Activated T-cell treated with anti-CD3 and anti-CD28 coated beads, Interleukin-2, amount 50 U/mL, for 24 hours (primary cell): ENCODE data around the gene TACR2.
A peak's percentile ranks its signal among the peaks of the same experiment; 100 is the strongest.

ENCODE experiments used
- DNase-seq: peaks from one replicate; pipeline ENCODE4 v3.0.0-alpha.2; 2020
- H3K27ac Mint-ChIP-seq: 2 replicates; pipeline ENCODE4 v1.8.0; 2020; ENCODE audit warnings: mild to moderate bottlenecking, mixed read lengths
- H3K27me3 Mint-ChIP-seq: 2 replicates; pipeline ENCODE4 v1.8.0; 2020; ENCODE audit warnings: mixed read lengths
- H3K36me3 Mint-ChIP-seq: 2 replicates; pipeline ENCODE4 v1.8.0; 2020; ENCODE audit warnings: low read depth, mixed read lengths
- H3K4me1 Mint-ChIP-seq: 2 replicates; pipeline ENCODE4 v1.8.0; 2020; ENCODE audit warnings: low read depth, mixed read lengths
- H3K4me3 Mint-ChIP-seq: 2 replicates; pipeline ENCODE4 v1.8.0; 2020; ENCODE audit warnings: mild to moderate bottlenecking, moderate library complexity, mixed read lengths
- H3K9me3 Mint-ChIP-seq: 2 replicates; pipeline ENCODE4 v1.8.0; 2020; ENCODE audit warnings: mixed read lengths

Gene TACR2

DNA sequence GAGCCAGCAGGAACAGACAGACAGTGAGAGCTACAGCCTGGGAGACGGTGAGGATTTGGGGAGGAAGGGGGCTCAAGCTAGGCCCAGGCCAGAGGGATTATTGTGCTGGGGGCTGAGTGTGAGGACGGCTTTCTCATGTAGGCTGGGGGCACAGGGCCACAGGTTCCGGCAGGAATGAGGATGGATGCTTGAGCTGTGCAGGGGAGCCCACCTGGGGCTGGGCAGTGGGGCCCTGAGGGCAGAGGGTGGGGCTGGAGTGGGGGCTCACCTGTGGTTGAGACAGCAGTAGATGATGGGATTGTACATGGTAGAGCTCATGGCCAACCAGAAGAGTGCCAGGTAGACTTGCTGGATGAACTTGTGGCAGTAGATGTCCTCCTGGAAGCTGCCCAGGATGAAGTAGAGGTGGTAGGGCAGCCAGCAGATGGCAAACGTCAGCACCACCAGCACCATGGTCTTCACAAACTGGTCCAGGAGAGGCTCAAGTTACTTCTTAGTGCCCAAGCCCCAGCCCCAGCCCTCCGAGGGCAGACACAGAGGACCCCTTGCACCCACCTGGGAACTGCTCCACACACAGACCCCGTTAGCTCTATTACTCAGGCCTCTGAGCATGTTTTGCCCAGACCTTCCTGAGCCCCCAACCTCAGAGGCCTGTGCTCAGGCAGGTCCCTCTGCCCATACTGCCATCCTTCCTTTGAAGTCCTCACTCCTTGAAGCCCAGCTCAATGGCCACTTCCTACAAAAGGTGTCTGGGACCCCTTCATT is 9.7 kb downstream of the TACR2 start:
- no peaks in the 10 kb centered on the region for H3K27me3 Mint-ChIP-seq
- H3K4me3 Mint-ChIP-seq, result no peak overlapping the region
- H3K36me3 Mint-ChIP-seq, result peaks cover 34% of the 10 kb centered on the region
- H3K9me3 Mint-ChIP-seq, result no peaks in the 10 kb centered on the region
- no peak for DNase-seq
- H3K27ac Mint-ChIP-seq, result peak overlapping the region; percentile 67
- peaks cover 24% of the 10 kb centered on the region for H3K4me1 Mint-ChIP-seq

- Mint-ChIP-seq H3K27ac (peak overlapping the region; percentile 74), H3K9me3 (no peaks in the 10 kb centered on the region), H3K36me3 (peaks cover 40% of the 10 kb centered on the region), H3K4me3 (no peak overlapping the region), H3K27me3 (no peaks in the 10 kb centered on the region), H3K4me1 (peaks cover 24% of the 10 kb centered on the region)
- DNase-seq, result no peak
Observed at GRCh38 chr10:69406302-69406811, 10.4 kb downstream of the TACR2 start.

GRCh38 chr10:69405221-69405620 is 11.5 kb downstream of the TACR2 start:
- Mint-ChIP-seq H3K27me3 (no peaks in the 10 kb centered on the region), H3K27ac (peak overlapping the region; percentile 76), H3K36me3 (peaks cover 52% of the 10 kb centered on the region), H3K4me3 (no peak overlapping the region), H3K9me3 (no peaks in the 10 kb centered on the region), H3K4me1 (peaks cover 24% of the 10 kb centered on the region)
- DNase-seq, result no peak

- Mint-ChIP-seq H3K9me3 (no peaks in the 10 kb centered on the region), H3K4me1 (peaks cover 22% of the 10 kb centered on the region), H3K27ac (peak overlapping the region; percentile 13), H3K27me3 (no peaks in the 10 kb centered on the region), H3K4me3 (no peak overlapping the region), H3K36me3 (peaks cover 56% of the 10 kb centered on the region)
- DNase-seq, result no peak
Observed at GRCh38 chr10:69404786-69405185, 11.9 kb downstream of the TACR2 start.

GRCh38 chr10:69403519-69403918 is 13.2 kb downstream of the TACR2 start:
- Mint-ChIP-seq H3K4me1 (peaks cover 16% of the 10 kb centered on the region), H3K27ac (peak overlapping the region; percentile 69), H3K9me3 (no peaks in the 10 kb centered on the region), H3K36me3 (peaks cover 69% of the 10 kb centered on the region), H3K4me3 (no peak overlapping the region), H3K27me3 (no peaks in the 10 kb centered on the region)
- DNase-seq, result no peak

- Mint-ChIP-seq H3K9me3 (no peaks in the 10 kb centered on the region), H3K27me3 (no peaks in the 10 kb centered on the region), H3K27ac (peak overlapping the region; percentile 69), H3K4me1 (peaks cover 12% of the 10 kb centered on the region), H3K4me3 (no peak overlapping the region), H3K36me3 (peaks cover 72% of the 10 kb centered on the region)
- no peak for DNase-seq
Observed at GRCh38 chr10:69403066-69403465, 13.7 kb downstream of the TACR2 start.

DNA sequence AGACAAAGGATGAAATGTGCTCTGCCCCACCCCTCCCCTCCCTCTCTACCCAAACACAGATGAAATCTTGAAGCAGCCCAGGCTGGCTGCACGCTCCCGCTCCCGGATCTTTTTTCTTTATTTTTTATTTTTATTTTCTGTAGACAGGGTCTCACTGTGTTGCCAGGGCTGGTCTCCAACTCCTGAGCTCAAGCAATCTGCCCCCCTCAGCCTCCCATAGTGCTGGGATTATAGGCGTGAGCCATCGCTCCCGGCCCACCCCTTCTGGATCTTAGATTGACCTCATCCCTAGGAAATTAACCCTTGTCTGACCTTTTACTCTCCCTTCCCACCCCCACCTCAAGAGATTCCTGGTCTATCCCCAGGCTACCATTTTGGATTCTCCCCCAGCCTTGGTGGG is 14.3 kb downstream of the TACR2 start:
- H3K4me3 Mint-ChIP-seq, result no peak overlapping the region
- peak overlapping the region; percentile 64 for H3K27ac Mint-ChIP-seq
- H3K9me3 Mint-ChIP-seq, result no peaks in the 10 kb centered on the region
- no peak for DNase-seq
- H3K36me3 Mint-ChIP-seq, result peaks cover 77% of the 10 kb centered on the region
- peaks cover 7% of the 10 kb centered on the region for H3K4me1 Mint-ChIP-seq
- no peaks in the 10 kb centered on the region for H3K27me3 Mint-ChIP-seq

GRCh38 chr10:69401416-69401815 is 15.3 kb downstream of the TACR2 start:
- no peak overlapping the region for H3K4me3 Mint-ChIP-seq
- peaks cover 86% of the 10 kb centered on the region for H3K36me3 Mint-ChIP-seq
- H3K27me3 Mint-ChIP-seq, result no peaks in the 10 kb centered on the region
- no peaks in the 10 kb centered on the region for H3K9me3 Mint-ChIP-seq
- DNase-seq, result no peak
- H3K27ac Mint-ChIP-seq, result peak overlapping the region; percentile 57
- H3K4me1 Mint-ChIP-seq, result peaks cover 7% of the 10 kb centered on the region

GRCh38 chr10:69400936-69401335 is 15.8 kb downstream of the TACR2 start:
- Mint-ChIP-seq H3K36me3 (peaks cover 90% of the 10 kb centered on the region), H3K27ac (peak overlapping the region; percentile 57), H3K4me1 (peaks cover 4% of the 10 kb centered on the region), H3K27me3 (no peaks in the 10 kb centered on the region), H3K4me3 (no peak overlapping the region), H3K9me3 (no peaks in the 10 kb centered on the region)
- no peak for DNase-seq

DNA sequence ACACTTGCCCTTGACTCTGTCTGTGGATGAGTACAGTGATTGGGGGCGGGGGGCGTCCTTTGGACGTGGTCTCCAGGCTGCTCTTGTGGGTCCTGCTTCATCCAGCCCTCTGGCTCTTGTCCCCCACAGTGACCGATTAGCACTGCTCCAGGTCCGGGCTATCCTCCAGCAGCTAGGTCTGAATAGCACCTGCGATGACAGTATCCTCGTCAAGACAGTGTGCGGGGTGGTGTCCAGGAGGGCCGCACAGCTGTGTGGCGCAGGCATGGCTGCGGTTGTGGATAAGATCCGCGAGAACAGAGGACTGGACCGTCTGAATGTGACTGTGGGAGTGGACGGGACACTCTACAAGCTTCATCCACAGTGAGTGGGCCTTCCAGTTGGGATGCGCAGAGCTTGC is 18.3 kb downstream of the TACR2 start:
- Mint-ChIP-seq H3K27ac (peak overlapping the region; percentile 76), H3K4me3 (no peak overlapping the region), H3K36me3 (peaks cover 94% of the 10 kb centered on the region), H3K4me1 (peaks cover 2% of the 10 kb centered on the region), H3K9me3 (no peaks in the 10 kb centered on the region), H3K27me3 (no peaks in the 10 kb centered on the region)
- no peak for DNase-seq

- no peak for DNase-seq
- Mint-ChIP-seq H3K4me1 (peaks cover 1% of the 10 kb centered on the region), H3K27me3 (no peaks in the 10 kb centered on the region), H3K27ac (no peak overlapping the region), H3K9me3 (no peaks in the 10 kb centered on the region), H3K36me3 (peaks cover 94% of the 10 kb centered on the region), H3K4me3 (no peak overlapping the region)
Observed at GRCh38 chr10:69397972-69398371, 18.7 kb downstream of the TACR2 start.

GRCh38 chr10:69394020-69394419 is 22.7 kb downstream of the TACR2 start:
- H3K36me3 Mint-ChIP-seq, result peaks cover 92% of the 10 kb centered on the region
- peaks cover 14% of the 10 kb centered on the region for H3K4me1 Mint-ChIP-seq
- H3K27me3 Mint-ChIP-seq, result no peaks in the 10 kb centered on the region
- DNase-seq, result no peak
- peak overlapping the region; percentile 60 for H3K27ac Mint-ChIP-seq
- no peaks in the 10 kb centered on the region for H3K9me3 Mint-ChIP-seq
- no peak overlapping the region for H3K4me3 Mint-ChIP-seq

DNA sequence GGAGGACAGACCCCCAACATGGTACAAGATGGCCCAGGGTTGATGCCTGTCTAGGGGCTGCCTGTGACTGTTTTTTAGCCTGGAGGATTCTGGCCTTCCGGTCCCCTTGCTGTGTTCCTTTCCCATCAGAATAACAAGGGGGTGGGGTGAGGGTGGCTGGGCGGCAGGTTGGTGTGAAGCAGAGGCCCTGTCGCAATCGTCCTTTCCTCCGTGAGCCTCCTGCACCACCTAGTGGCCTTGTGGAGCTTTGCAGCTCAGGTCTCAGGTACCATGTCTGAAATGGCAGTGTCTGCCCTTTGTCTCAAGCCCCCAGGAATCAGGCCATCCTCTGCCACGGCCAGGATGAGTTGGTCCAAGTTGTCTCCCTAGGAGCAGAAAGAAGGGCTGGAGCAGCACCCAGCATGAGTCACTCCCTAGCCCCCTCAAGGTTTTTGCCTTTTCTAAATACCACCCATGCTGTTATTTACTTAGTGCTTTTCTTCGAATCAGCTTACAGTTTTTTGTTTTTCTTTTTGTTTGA is 24.2 kb downstream of the TACR2 start:
- peak; percentile 84 for DNase-seq
- Mint-ChIP-seq H3K27me3 (no peaks in the 10 kb centered on the region), H3K4me3 (no peak overlapping the region), H3K27ac (peak overlapping the region; percentile 84), H3K36me3 (peaks cover 94% of the 10 kb centered on the region), H3K4me1 (peaks cover 14% of the 10 kb centered on the region), H3K9me3 (no peaks in the 10 kb centered on the region)

GRCh38 chr10:69391158-69391557 is 25.6 kb downstream of the TACR2 start:
- no peaks in the 10 kb centered on the region for H3K27me3 Mint-ChIP-seq
- peak overlapping the region; percentile 57 for H3K27ac Mint-ChIP-seq
- no peak overlapping the region for H3K4me3 Mint-ChIP-seq
- peaks cover 14% of the 10 kb centered on the region for H3K4me1 Mint-ChIP-seq
- H3K9me3 Mint-ChIP-seq, result no peaks in the 10 kb centered on the region
- peaks cover 93% of the 10 kb centered on the region for H3K36me3 Mint-ChIP-seq
- DNase-seq, result no peak

DNA sequence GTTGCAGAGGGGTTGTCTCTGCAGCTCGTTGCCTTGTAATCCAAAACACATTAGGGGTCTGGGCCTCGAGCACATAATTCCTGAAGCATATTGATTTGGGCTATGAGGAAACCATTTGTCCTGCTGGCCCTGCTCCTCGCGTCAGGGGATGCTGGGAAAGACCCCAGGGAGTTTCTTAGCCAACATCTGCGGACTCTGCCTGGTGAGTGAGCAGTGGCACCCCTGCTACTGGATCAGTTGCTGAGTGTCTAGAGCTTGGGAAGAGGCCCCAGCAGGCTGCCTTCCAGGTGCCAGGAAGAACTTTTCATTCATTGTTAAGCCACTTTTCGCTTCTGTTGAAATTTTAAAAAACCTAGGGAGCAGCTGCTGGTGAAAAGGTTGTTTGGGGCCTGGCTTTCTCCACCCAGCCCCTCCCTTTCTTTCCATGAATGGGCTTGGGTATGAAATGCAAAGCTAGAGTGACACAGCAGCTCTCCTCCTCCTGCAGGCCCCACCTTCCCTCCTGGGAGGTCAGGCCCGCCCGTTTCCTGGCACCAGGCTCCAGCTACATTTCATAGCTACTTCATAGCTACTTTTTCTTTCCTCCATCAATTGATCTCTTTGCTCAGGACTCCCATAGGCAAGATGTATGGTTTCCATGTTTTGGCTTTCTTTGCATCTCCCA is 26.8 kb downstream of the TACR2 start:
- Mint-ChIP-seq H3K4me1 (peaks cover 14% of the 10 kb centered on the region), H3K27me3 (no peaks in the 10 kb centered on the region), H3K4me3 (no peak overlapping the region), H3K27ac (peak overlapping the region; percentile 86), H3K36me3 (peaks cover 95% of the 10 kb centered on the region), H3K9me3 (no peaks in the 10 kb centered on the region)
- DNase-seq, result no peak
